Activated T-cell treated with anti-CD3 and anti-CD28 coated beads, Interleukin-2, amount 50 U/mL, for 4 hours (primary cell): ENCODE measurements around the gene BBS7. TPM values are rescaled to one million over a fixed set of nuclear protein-coding genes. Genes with fewer than 3 reads are reported as not detected.
A peak's percentile ranks its signal among the peaks of the same experiment; 100 is the strongest.

Experiments used
- ATAC-seq, 2 donors: fragments of 200-7000 bp; cut with Tn5 transposase; one replicate each; pipeline ENCODE4 v1.10.0; 2021
- DNase-seq: peaks from one replicate; pipeline ENCODE4 v3.0.0-alpha.2; 2020
- H3K27me3 Mint-ChIP-seq: one replicate; pipeline ENCODE4 v1.8.0; 2021; ENCODE audit warnings: low read depth, mixed read lengths
- H3K36me3 Mint-ChIP-seq: one replicate; pipeline ENCODE4 v1.8.0; 2022; ENCODE audit warnings: mixed read lengths; ENCODE audit not compliant: insufficient read depth
- H3K4me1 Mint-ChIP-seq: one replicate; pipeline ENCODE4 v1.8.0; 2021; ENCODE audit warnings: low read depth, mixed read lengths
- H3K4me3 Mint-ChIP-seq: one replicate; pipeline ENCODE4 v1.8.0; 2021; ENCODE audit warnings: mild to moderate bottlenecking, moderate library complexity, mixed read lengths
- H3K9me3 Mint-ChIP-seq: one replicate; pipeline ENCODE4 v1.8.0; 2021; ENCODE audit warnings: mixed read lengths
- total RNA-seq, 3 donors: library from RNA; stranded (reverse); gene quantifications; one replicate each; pipeline ENCODE4 v1.2.1, GENCODE V29; 2021

Gene BBS7
- total RNA-seq, 3 donors from 2014 or later: 18.9 to 23.6 (median 21.5) TPM

- Mint-ChIP-seq H3K36me3 (peaks cover 15% of the 10 kb centered on the region), H3K9me3 (no peaks in the 10 kb centered on the region), H3K4me3 (no peak overlapping the region), H3K27me3 (no peaks in the 10 kb centered on the region), H3K4me1 (peaks cover 5% of the 10 kb centered on the region)
- no peak for ATAC-seq
- DNase-seq: no peak
Measured at GRCh38 chr4:121863799-121864198, 6.5 kb downstream of the BBS7 start.

- Mint-ChIP-seq H3K4me3 (no peak overlapping the region), H3K4me1 (peaks cover 3% of the 10 kb centered on the region), H3K27me3 (no peaks in the 10 kb centered on the region), H3K36me3 (peaks cover 10% of the 10 kb centered on the region), H3K9me3 (no peaks in the 10 kb centered on the region)
- DNase-seq (no peak), ATAC-seq (no peak)
Measured at GRCh38 chr4:121861426-121861825, 8.8 kb downstream of the BBS7 start.

GRCh38 chr4:121860121-121860520, 10.2 kb downstream of the BBS7 start:
- H3K27me3 Mint-ChIP-seq: no peaks in the 10 kb centered on the region
- H3K4me3 Mint-ChIP-seq: no peak overlapping the region
- no peak for DNase-seq

GRCh38 chr4:121851354-121851753, 18.9 kb downstream of the BBS7 start:
- DNase-seq: no peak
- Mint-ChIP-seq H3K4me3 (no peak overlapping the region), H3K9me3 (no peaks in the 10 kb centered on the region), H3K36me3 (peaks cover 25% of the 10 kb centered on the region), H3K27me3 (no peaks in the 10 kb centered on the region), H3K4me1 (no peaks in the 10 kb centered on the region)
- no peak for ATAC-seq

More at GRCh38 chr4:121860121-121860520, 10.2 kb downstream of the BBS7 start:
- Mint-ChIP-seq H3K36me3 (no peaks in the 10 kb centered on the region), H3K9me3 (no peaks in the 10 kb centered on the region), H3K4me1 (peaks cover 3% of the 10 kb centered on the region)
- ATAC-seq: no peak

GRCh38 chr4:121846662-121847061, 23.6 kb downstream of the BBS7 start:
- ATAC-seq (no peak), DNase-seq (no peak)
- H3K4me1 Mint-ChIP-seq: no peaks in the 10 kb centered on the region
- no peaks in the 10 kb centered on the region for H3K27me3 Mint-ChIP-seq
- peaks cover 31% of the 10 kb centered on the region for H3K36me3 Mint-ChIP-seq
- H3K9me3 Mint-ChIP-seq: no peaks in the 10 kb centered on the region
- H3K4me3 Mint-ChIP-seq: no peak overlapping the region

- H3K36me3 Mint-ChIP-seq: peaks cover 30% of the 10 kb centered on the region
- H3K9me3 Mint-ChIP-seq: no peaks in the 10 kb centered on the region
- H3K4me1 Mint-ChIP-seq: no peaks in the 10 kb centered on the region
- ATAC-seq: no peak
- no peak overlapping the region for H3K4me3 Mint-ChIP-seq
- no peaks in the 10 kb centered on the region for H3K27me3 Mint-ChIP-seq
- no peak for DNase-seq
Measured at GRCh38 chr4:121842862-121843261, 27.4 kb downstream of the BBS7 start.

GRCh38 chr4:121838136-121838535, 32.1 kb downstream of the BBS7 start:
- no peak overlapping the region for H3K4me3 Mint-ChIP-seq
- DNase-seq: no peak
- ATAC-seq: no peak
- peaks cover 17% of the 10 kb centered on the region for H3K36me3 Mint-ChIP-seq
- no peaks in the 10 kb centered on the region for H3K27me3 Mint-ChIP-seq
- H3K9me3 Mint-ChIP-seq: no peaks in the 10 kb centered on the region
- no peaks in the 10 kb centered on the region for H3K4me1 Mint-ChIP-seq

- H3K9me3 Mint-ChIP-seq: no peaks in the 10 kb centered on the region
- no peaks in the 10 kb centered on the region for H3K4me1 Mint-ChIP-seq
- no peak overlapping the region for H3K4me3 Mint-ChIP-seq
- ATAC-seq (no peak), DNase-seq (no peak)
- H3K27me3 Mint-ChIP-seq: no peaks in the 10 kb centered on the region
- peaks cover 3% of the 10 kb centered on the region for H3K36me3 Mint-ChIP-seq
Measured at GRCh38 chr4:121829511-121829910, 40.8 kb downstream of the BBS7 start.

GRCh38 chr4:121827853-121828252, 42.4 kb downstream of the BBS7 start:
- H3K36me3 Mint-ChIP-seq: peaks cover 3% of the 10 kb centered on the region
- no peak for ATAC-seq
- no peak overlapping the region for H3K4me3 Mint-ChIP-seq
- no peaks in the 10 kb centered on the region for H3K27me3 Mint-ChIP-seq
- peaks cover 6% of the 10 kb centered on the region for H3K4me1 Mint-ChIP-seq
- DNase-seq: no peak
- no peaks in the 10 kb centered on the region for H3K9me3 Mint-ChIP-seq

- H3K4me3 Mint-ChIP-seq: no peak overlapping the region
- H3K27me3 Mint-ChIP-seq: no peaks in the 10 kb centered on the region
- no peaks in the 10 kb centered on the region for H3K36me3 Mint-ChIP-seq
- ATAC-seq (no peak), DNase-seq (no peak)
- no peaks in the 10 kb centered on the region for H3K9me3 Mint-ChIP-seq
- peaks cover 12% of the 10 kb centered on the region for H3K4me1 Mint-ChIP-seq
Measured at GRCh38 chr4:121824950-121825349, 45.3 kb downstream of the BBS7 start.

- H3K4me1 Mint-ChIP-seq: peaks cover 12% of the 10 kb centered on the region
- H3K9me3 Mint-ChIP-seq: no peaks in the 10 kb centered on the region
Measured at GRCh38 chr4:121824171-121824527, 46.1 kb downstream of the BBS7 start.

GRCh38 chr4:121823505-121824170, 46.6 kb downstream of the BBS7 start, which contains the start of gene CCNA2:
Gene CCNA2, minus strand, starts transcription at chr4:121823883. Its CDS starts 255 bp downstream, at chr4:121823628.
- Mint-ChIP-seq H3K4me1 (peaks cover 15% of the 10 kb centered on the region), H3K27me3 (no peaks in the 10 kb centered on the region), H3K9me3 (no peaks in the 10 kb centered on the region), H3K4me3 (peak within 1 kb of the TSS; percentile 88), H3K36me3 (no peaks in the 10 kb centered on the region)
- ATAC-seq: peak; percentile 97
- DNase-seq: peak; percentile 93

More at GRCh38 chr4:121824171-121824527, 46.1 kb downstream of the BBS7 start:
- peak overlapping the region; percentile 88 for H3K4me3 Mint-ChIP-seq
- DNase-seq (no peak), ATAC-seq (no peak)
- H3K36me3 Mint-ChIP-seq: no peaks in the 10 kb centered on the region
- no peaks in the 10 kb centered on the region for H3K27me3 Mint-ChIP-seq

- peak; percentile 11 to 16 for ATAC-seq
- no peaks in the 10 kb centered on the region for H3K27me3 Mint-ChIP-seq
- no peak for DNase-seq
- peaks cover 5% of the 10 kb centered on the region for H3K36me3 Mint-ChIP-seq
- H3K4me1 Mint-ChIP-seq: peaks cover 15% of the 10 kb centered on the region
- no peaks in the 10 kb centered on the region for H3K9me3 Mint-ChIP-seq
- H3K4me3 Mint-ChIP-seq: peak overlapping the region; percentile 88
Measured at GRCh38 chr4:121822796-121823504, 47.3 kb downstream of the BBS7 start.

- Mint-ChIP-seq H3K36me3 (peaks cover 5% of the 10 kb centered on the region), H3K4me3 (peak overlapping the region; percentile 88), H3K27me3 (no peaks in the 10 kb centered on the region), H3K4me1 (peaks cover 15% of the 10 kb centered on the region), H3K9me3 (no peaks in the 10 kb centered on the region)
- no peak for DNase-seq
- ATAC-seq: no peak
Measured at GRCh38 chr4:121822047-121822446, 48.2 kb downstream of the BBS7 start.
